Measurements from ENCODE around the gene AHR.

The AHR gene

DNA sequence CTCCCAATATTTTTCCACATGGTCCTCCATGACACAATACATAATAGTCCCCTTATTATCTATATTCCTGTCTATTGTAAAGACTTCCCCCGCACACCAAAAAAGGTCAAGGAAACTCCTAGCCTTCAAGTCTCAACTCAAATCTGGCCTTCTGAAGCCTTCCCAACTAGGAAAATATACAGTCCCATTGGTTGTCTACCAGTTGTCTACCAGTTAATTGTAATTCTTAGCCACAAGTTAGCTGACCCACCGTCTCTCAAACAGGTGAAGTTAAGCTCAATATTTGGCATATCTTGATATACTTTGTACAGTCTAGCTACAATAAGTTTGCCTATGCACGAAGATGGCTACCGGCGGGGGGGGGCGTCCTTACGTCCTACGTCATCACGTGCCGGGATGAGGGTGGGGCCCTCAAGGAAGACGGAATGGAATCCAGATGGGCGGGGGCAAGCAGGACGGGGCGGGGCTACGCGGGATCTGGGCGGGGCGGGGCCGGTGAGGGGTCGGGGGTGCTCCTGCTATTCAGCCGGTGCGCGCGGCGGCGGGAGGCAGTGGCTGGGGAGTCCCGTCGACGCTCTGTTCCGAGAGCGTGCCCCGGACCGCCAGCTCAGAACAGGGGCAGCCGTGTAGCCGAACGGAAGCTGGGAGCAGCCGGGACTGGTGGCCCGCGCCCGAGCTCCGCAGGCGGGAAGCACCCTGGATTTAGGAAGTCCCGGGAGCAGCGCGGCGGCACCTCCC is at the start of gene AHR:
TSS of gene AHR (plus strand) at position 551 of the 738 bp plus-strand sequence. CDS start 613 bp downstream, outside the sequence.
- Histone ChIP-seq H3K27ac (ENCODE audit: low read depth, low read length) (no peak within 1 kb of the TSS), H3K9me3 (ENCODE audit: control insufficient read depth, insufficient read depth, low read depth, low read length) (no peaks in the 10 kb centered on the region), H3K9ac (ENCODE audit: low read length) (peak within 1 kb of the TSS; percentile 60), H3K36me3 (ENCODE audit: control insufficient read depth, insufficient read depth, low read length) (no peaks in the 10 kb centered on the region), H3K27me3 (ENCODE audit: control insufficient read depth, insufficient read depth, low read length) (peaks cover 28% of the 10 kb centered on the region), H3K4me1 (ENCODE audit: control insufficient read depth, insufficient read depth, low read length) (0 out of 2 replicates have a peak, but pooled peaks cover 6% of the 10 kb centered on the region), H3K4me3 (ENCODE audit: low read depth, low read length) (peak within 1 kb of the TSS; percentile 76)

DNA sequence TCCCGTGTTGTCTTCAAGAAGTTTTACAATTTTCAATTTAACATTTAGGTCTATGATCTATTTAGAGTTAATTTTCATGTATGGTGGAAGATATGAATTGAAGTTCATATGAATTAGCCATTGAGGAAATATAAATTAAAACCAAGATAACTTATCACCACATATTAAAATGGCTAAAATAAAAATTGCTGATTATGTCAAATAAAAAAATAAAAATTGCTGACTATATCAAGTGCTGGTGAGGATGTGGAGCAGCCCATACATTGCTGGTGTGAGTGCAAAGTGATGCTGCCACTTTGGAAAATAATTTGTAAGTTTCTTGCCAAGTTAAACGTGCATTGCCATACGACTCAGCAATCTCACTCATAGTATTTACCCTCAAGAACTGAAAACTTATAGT is 44.6 kb upstream of the AHR start:
- Histone ChIP-seq H3K4me3 (ENCODE audit: low read depth, low read length) (no peak overlapping the region), H3K4me1 (ENCODE audit: control insufficient read depth, insufficient read depth, low read length) (no peaks in the 10 kb centered on the region), H3K27ac (ENCODE audit: low read depth, low read length) (no peak overlapping the region), H3K9ac (ENCODE audit: low read length) (no peak overlapping the region), H3K9me3 (ENCODE audit: control insufficient read depth, insufficient read depth, low read depth, low read length) (no peaks in the 10 kb centered on the region), H3K27me3 (ENCODE audit: control insufficient read depth, insufficient read depth, low read length) (no peaks in the 10 kb centered on the region), H3K36me3 (ENCODE audit: control insufficient read depth, insufficient read depth, low read length) (no peaks in the 10 kb centered on the region)

- no peaks in the 10 kb centered on the region for H3K27me3 ChIP-seq (ENCODE audit: control insufficient read depth, insufficient read depth, low read length)
- H3K9me3 ChIP-seq (ENCODE audit: control insufficient read depth, insufficient read depth, low read depth, low read length) = no peaks in the 10 kb centered on the region
- no peak overlapping the region for H3K4me3 ChIP-seq (ENCODE audit: low read depth, low read length)
- H3K9ac ChIP-seq (ENCODE audit: low read length) = no peak overlapping the region
- no peak overlapping the region for H3K27ac ChIP-seq (ENCODE audit: low read depth, low read length)
- H3K4me1 ChIP-seq (ENCODE audit: control insufficient read depth, insufficient read depth, low read length) = no peaks in the 10 kb centered on the region
- no peaks in the 10 kb centered on the region for H3K36me3 ChIP-seq (ENCODE audit: control insufficient read depth, insufficient read depth, low read length)
These were observed 42.5 kb upstream of the AHR start for GRCh38 chr7:17255926-17256325.

DNA sequence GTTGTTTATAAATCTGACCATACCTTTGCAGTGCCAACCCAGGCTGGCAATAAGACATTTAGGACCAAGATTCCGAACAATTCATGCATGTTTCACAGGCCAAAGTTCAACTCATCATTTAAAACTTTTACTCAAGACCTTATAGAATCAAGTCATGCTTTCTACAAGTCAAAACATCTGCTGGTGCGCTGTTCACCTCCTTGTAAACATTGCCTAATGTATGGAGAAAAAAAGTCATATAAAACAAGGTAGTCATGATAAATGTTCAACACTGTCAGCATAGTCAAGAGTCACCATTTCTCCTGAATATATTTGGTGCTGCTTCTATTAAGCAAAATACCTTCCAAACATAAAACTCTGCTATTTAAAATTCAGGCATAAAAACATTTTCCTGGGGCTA is 42.1 kb upstream of the AHR start:
- Histone ChIP-seq H3K27me3 (ENCODE audit: control insufficient read depth, insufficient read depth, low read length) (no peaks in the 10 kb centered on the region), H3K36me3 (ENCODE audit: control insufficient read depth, insufficient read depth, low read length) (no peaks in the 10 kb centered on the region), H3K4me3 (ENCODE audit: low read depth, low read length) (no peak overlapping the region), H3K9ac (ENCODE audit: low read length) (no peak overlapping the region), H3K9me3 (ENCODE audit: control insufficient read depth, insufficient read depth, low read depth, low read length) (no peaks in the 10 kb centered on the region), H3K4me1 (ENCODE audit: control insufficient read depth, insufficient read depth, low read length) (no peaks in the 10 kb centered on the region), H3K27ac (ENCODE audit: low read depth, low read length) (no peak overlapping the region)

DNA sequence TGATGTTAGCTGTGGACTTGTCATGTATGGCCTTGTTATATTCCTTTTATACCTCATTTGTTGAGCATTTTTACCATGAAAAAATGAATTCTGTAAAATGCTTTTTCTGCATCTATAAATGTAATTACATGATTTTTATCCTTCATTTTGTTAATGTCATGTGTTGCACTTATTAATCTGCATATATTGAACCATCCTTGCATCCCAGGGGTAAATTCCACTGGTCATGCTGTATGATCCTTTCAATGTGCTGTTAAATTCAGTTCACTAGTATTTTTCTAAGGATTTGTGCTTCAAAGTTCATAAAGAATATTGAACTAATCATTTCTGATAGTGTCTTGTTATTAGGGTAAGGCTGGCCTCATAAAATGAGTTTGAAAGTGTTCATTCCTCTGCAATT is 31.9 kb upstream of the AHR start:
- no peak overlapping the region for H3K27ac ChIP-seq (ENCODE audit: low read depth, low read length)
- no peaks in the 10 kb centered on the region for H3K36me3 ChIP-seq (ENCODE audit: control insufficient read depth, insufficient read depth, low read length)
- H3K4me3 ChIP-seq (ENCODE audit: low read depth, low read length) = no peak overlapping the region
- no peak overlapping the region for H3K9ac ChIP-seq (ENCODE audit: low read length)
- peaks cover 20% of the 10 kb centered on the region for H3K9me3 ChIP-seq (ENCODE audit: control insufficient read depth, insufficient read depth, low read depth, low read length)
- H3K4me1 ChIP-seq (ENCODE audit: control insufficient read depth, insufficient read depth, low read length) = no peaks in the 10 kb centered on the region
- H3K27me3 ChIP-seq (ENCODE audit: control insufficient read depth, insufficient read depth, low read length) = no peaks in the 10 kb centered on the region

GRCh38 chr7:17269341-17270221 is 28.9 kb upstream of the AHR start:
- peaks cover 20% of the 10 kb centered on the region for H3K9me3 ChIP-seq (ENCODE audit: control insufficient read depth, insufficient read depth, low read depth, low read length)
- no peaks in the 10 kb centered on the region for H3K4me1 ChIP-seq (ENCODE audit: control insufficient read depth, insufficient read depth, low read length)
- no peak overlapping the region for H3K4me3 ChIP-seq (ENCODE audit: low read depth, low read length)
- no peak overlapping the region for H3K9ac ChIP-seq (ENCODE audit: low read length)
- no peaks in the 10 kb centered on the region for H3K36me3 ChIP-seq (ENCODE audit: control insufficient read depth, insufficient read depth, low read length)
- no peaks in the 10 kb centered on the region for H3K27me3 ChIP-seq (ENCODE audit: control insufficient read depth, insufficient read depth, low read length)
- H3K27ac ChIP-seq (ENCODE audit: low read depth, low read length) = no peak overlapping the region

- Histone ChIP-seq H3K36me3 (ENCODE audit: control insufficient read depth, insufficient read depth, low read length) (no peaks in the 10 kb centered on the region), H3K4me3 (ENCODE audit: low read depth, low read length) (no peak overlapping the region), H3K27ac (ENCODE audit: low read depth, low read length) (no peak overlapping the region), H3K9ac (ENCODE audit: low read length) (no peak overlapping the region), H3K4me1 (ENCODE audit: control insufficient read depth, insufficient read depth, low read length) (no peaks in the 10 kb centered on the region), H3K27me3 (ENCODE audit: control insufficient read depth, insufficient read depth, low read length) (no peaks in the 10 kb centered on the region), H3K9me3 (ENCODE audit: control insufficient read depth, insufficient read depth, low read depth, low read length) (peaks cover 9% of the 10 kb centered on the region)
These were observed 23.8 kb upstream of the AHR start for GRCh38 chr7:17274551-17275245.

GRCh38 chr7:17275749-17276671 is 22.4 kb upstream of the AHR start:
- Histone ChIP-seq H3K4me1 (ENCODE audit: control insufficient read depth, insufficient read depth, low read length) (no peaks in the 10 kb centered on the region), H3K9ac (ENCODE audit: low read length) (no peak overlapping the region), H3K9me3 (ENCODE audit: control insufficient read depth, insufficient read depth, low read depth, low read length) (no peaks in the 10 kb centered on the region), H3K27me3 (ENCODE audit: control insufficient read depth, insufficient read depth, low read length) (no peaks in the 10 kb centered on the region), H3K4me3 (ENCODE audit: low read depth, low read length) (no peak overlapping the region), H3K27ac (ENCODE audit: low read depth, low read length) (no peak overlapping the region), H3K36me3 (ENCODE audit: control insufficient read depth, insufficient read depth, low read length) (no peaks in the 10 kb centered on the region)

DNA sequence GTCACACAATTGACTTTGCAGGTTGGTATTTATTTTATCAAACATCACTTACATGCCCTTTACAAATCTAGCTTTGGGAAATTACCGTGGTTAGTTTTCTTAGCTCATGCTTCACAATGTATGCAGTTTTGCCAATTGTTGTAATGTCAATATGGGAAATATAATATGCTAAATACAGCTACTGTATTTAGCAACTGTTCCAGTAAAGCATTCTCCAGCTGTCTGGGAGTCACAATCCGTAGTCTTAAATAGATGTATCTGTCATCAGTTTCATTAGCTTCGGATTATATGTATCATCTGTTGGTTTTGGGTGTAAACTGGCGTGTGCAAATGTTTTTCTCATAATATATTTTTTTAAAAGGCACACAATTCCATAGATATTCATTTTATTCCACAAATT is 19.4 kb upstream of the AHR start:
- no peaks in the 10 kb centered on the region for H3K27me3 ChIP-seq (ENCODE audit: control insufficient read depth, insufficient read depth, low read length)
- no peak overlapping the region for H3K27ac ChIP-seq (ENCODE audit: low read depth, low read length)
- H3K36me3 ChIP-seq (ENCODE audit: control insufficient read depth, insufficient read depth, low read length) = no peaks in the 10 kb centered on the region
- no peaks in the 10 kb centered on the region for H3K9me3 ChIP-seq (ENCODE audit: control insufficient read depth, insufficient read depth, low read depth, low read length)
- no peak overlapping the region for H3K9ac ChIP-seq (ENCODE audit: low read length)
- H3K4me3 ChIP-seq (ENCODE audit: low read depth, low read length) = no peak overlapping the region
- H3K4me1 ChIP-seq (ENCODE audit: control insufficient read depth, insufficient read depth, low read length) = no peaks in the 10 kb centered on the region

DNA sequence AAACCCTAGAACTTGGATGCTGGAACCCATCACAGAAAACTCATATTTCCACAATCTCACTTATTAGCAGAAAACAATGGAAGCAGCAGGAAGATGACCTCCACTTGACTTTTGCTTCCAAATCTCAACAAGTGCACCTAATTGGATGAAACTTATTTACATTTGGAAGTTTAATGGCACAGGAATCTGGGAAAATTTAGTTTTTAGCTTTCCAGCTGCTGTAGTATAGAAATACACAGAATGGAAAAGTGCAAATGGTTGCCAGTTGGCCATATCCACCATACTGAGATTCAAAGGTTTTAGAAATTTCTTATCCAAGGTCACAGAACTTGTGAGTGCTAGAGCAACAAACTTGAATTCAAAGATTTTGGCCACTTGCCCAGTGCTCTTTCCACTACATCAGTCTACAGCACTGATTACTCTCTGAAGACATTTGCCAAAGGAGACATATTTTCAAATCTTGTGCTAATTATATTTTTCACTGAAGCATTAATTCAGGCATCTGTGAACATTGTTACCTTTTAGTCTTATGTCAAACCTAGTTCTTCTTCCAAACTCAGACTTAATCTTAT is 9.3 kb upstream of the AHR start:
- Histone ChIP-seq H3K27ac (ENCODE audit: low read depth, low read length) (no peak overlapping the region), H3K4me3 (ENCODE audit: low read depth, low read length) (no peak overlapping the region), H3K36me3 (ENCODE audit: control insufficient read depth, insufficient read depth, low read length) (no peaks in the 10 kb centered on the region), H3K4me1 (ENCODE audit: control insufficient read depth, insufficient read depth, low read length) (no peaks in the 10 kb centered on the region), H3K9me3 (ENCODE audit: control insufficient read depth, insufficient read depth, low read depth, low read length) (no peaks in the 10 kb centered on the region), H3K27me3 (ENCODE audit: control insufficient read depth, insufficient read depth, low read length) (no peaks in the 10 kb centered on the region; the same call in 1 of the 2 replicates), H3K9ac (ENCODE audit: low read length) (no peak overlapping the region)
